Uterus (tissue), 2 donors: ENCODE results near the gene LDHAL6B.

Source experiments
- CTCF ChIP-seq, 4 experiments: fragments of 200-600 bp in 2 of 4; fragments of 450-650 bp in 2 of 4; sonication (generic) in 2 of 4; IDR thresholded peaks; one replicate each; pipeline ENCODE4 v1.5.1; 2016 to 2019; ENCODE audit warnings: antibody characterized with exemption in 4 of 4, mild to moderate bottlenecking in 2 of 4, moderate library complexity in 1 of 4
- POLR2A ChIP-seq, 2 donors: fragments of 450-650 bp; IDR thresholded peaks; one replicate each; pipeline ENCODE4 v1.6.1; 2016; ENCODE audit warnings: antibody characterized with exemption in 2 of 2, mild to moderate bottlenecking in 1 of 2, moderate library complexity in 1 of 2

DNA sequence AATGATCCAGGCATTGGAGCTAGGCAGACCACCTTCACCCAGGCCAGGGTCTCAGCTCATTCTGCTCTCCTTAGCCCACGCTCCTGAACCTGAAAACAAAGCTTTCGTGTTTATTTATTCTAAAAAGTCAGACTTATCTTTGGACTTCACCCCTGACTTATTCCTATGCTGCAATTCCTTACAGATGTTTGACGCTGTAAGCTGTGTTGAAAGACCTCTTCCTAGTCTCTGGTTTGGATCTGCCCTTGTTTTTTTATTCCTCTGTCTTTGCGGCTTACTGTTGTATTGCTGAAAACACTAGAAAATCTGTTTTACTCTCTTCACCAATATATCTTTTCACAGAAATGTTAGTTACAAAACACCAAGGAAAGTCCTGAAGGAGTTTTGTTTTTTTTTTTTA lies 40.5 kb upstream of the LDHAL6B start:
- TF ChIP-seq CTCF (IDR thresholded peaks at IDR 0.05) (no peak), POLR2A (IDR thresholded peaks at IDR 0.05) (no peak)
